Thyroid gland (tissue), 4 donors: ENCODE data around the gene PTPRN.

Experiments used
- CTCF ChIP-seq, 6 experiments: fragments of 200-600 bp in 3 of 6; fragments of 450-650 bp in 3 of 6; sonication (generic) in 3 of 6; IDR thresholded peaks; one replicate each; pipeline ENCODE4 v1.5.1; 2016 to 2019; ENCODE audit warnings: antibody characterized with exemption in 6 of 6, mild to moderate bottlenecking in 2 of 6, inconsistent platforms in 1 of 6, moderate library complexity in 1 of 6
- POLR2A ChIP-seq, 2 donors: fragments of 450-650 bp; IDR thresholded peaks; one replicate each; pipeline ENCODE4 v1.6.1; 2017; ENCODE audit warnings: antibody characterized with exemption in 2 of 2, mild to moderate bottlenecking in 2 of 2, moderate library complexity in 1 of 2

GRCh38 chr2:219296142-219296541, 13.1 kb downstream of the PTPRN start:
- TF ChIP-seq CTCF (IDR thresholded peaks at IDR 0.05) (no peak), POLR2A (IDR thresholded peaks at IDR 0.05) (no peak)
